K562 (cell line): Measurements from ENCODE around the gene TPK1. TPM values are rescaled to one million over a fixed set of nuclear protein-coding genes. Genes with fewer than 3 reads are reported as not detected.

Experiments
- ATAC-seq: fragments of 200-7000 bp; cut with Tn5 transposase; 3 replicates; pipeline ENCODE4 v1.9.1; 2020; ENCODE audit warnings: moderate library complexity
- BruUV-seq: library from RNA; stranded (reverse); fragments of 400-500 nt; replicated peaks from 2 replicates; lab custom pipeline; 2021; lab: Mats Ljungman, UMichigan
- CTCF ChIA-PET: fragments of 300-600 bp; formaldehyde crosslinking; extraction: SDS; loops from one replicate; lab custom pipeline; 2021; ENCODE audit warnings: low intra/inter-chr PET ratio; lab: Yijun Ruan, JAX
- POLR2A ChIA-PET: fragments of 300-600, 350-650 bp; sonication (Branson Sonifier 250); formaldehyde crosslinking; extraction: SDS; loops from one replicate; lab custom pipeline; 2021; ENCODE audit warnings: antibody characterized with exemption, inconsistent platforms; lab: Yijun Ruan, JAX
- DNase-seq, 4 experiments: peaks; one replicate each; pipeline versions ENCODE4 v3.0.0 to v3.0.0-alpha.2; 2011 to 2018; ENCODE audit warnings: low spot score in 3 of 4, mixed read lengths in 3 of 4; ENCODE audit errors: extremely low read depth in 1 of 4
- FAIRE-seq: peaks from 2 replicates; lab custom pipeline; 2011; peaks lifted over from hg19 to GRCh38; lab: Jason Lieb, UNC
- H2AFZ ChIP-seq: 2 replicates; pipeline ENCODE4 v1.6.0; 2011; ENCODE audit warnings: low read depth, low read length, control low read depth, inconsistent platforms
- H3K27ac ChIP-seq: fragments of 200-600 bp; 3 replicates; pipeline ENCODE4 v1.8.0; 2011; ENCODE audit warnings: low read depth, mild to moderate bottlenecking, control low read depth, inconsistent platforms, low read length, moderate library complexity, mixed read lengths; ENCODE audit errors: extremely low read depth
- H3K27me3 ChIP-seq, 2 experiments: fragments of 300-600 bp in 1 of 2; 2 replicates in 1 of 2; 3 replicates in 1 of 2; pipeline versions ENCODE4 v1.6.0 to v1.8.0; 2011; ENCODE audit warnings: inconsistent platforms in 2 of 2, low read length in 2 of 2, mild to moderate bottlenecking in 1 of 2, mixed read lengths in 1 of 2, moderate library complexity in 1 of 2; ENCODE audit not compliant: control insufficient read depth in 2 of 2, insufficient read depth in 2 of 2
- H3K36me3 ChIP-seq: fragments of 300-600 bp; 3 replicates; pipeline ENCODE4 v1.8.0; 2011; ENCODE audit warnings: mild to moderate bottlenecking, low read length, inconsistent platforms; ENCODE audit not compliant: control insufficient read depth, insufficient read depth
- H3K4me1 ChIP-seq, 2 experiments: fragments of 200-600 bp in 1 of 2; replicated peaks in 1 of 2; 2 replicates in 1 of 2; 3 replicates in 1 of 2; pipeline versions ENCODE4 v1.5.1 to v1.8.0; 2011; ENCODE audit warnings: inconsistent platforms in 2 of 2, low read length in 2 of 2, mild to moderate bottlenecking in 1 of 2, mixed read lengths in 1 of 2, moderate library complexity in 1 of 2; ENCODE audit not compliant: control insufficient read depth in 2 of 2, insufficient read depth in 2 of 2
- H3K4me2 ChIP-seq: 2 replicates; pipeline ENCODE4 v1.6.1; 2011; ENCODE audit warnings: low read length, control low read depth, inconsistent platforms, mixed read lengths; ENCODE audit not compliant: insufficient read depth
- H3K4me3 ChIP-seq: fragments of 200-600 bp; sonication (generic), shearing (Covaris generic); 2 replicates; pipeline ENCODE4 v1.5.1; 2016; ENCODE audit warnings: control low read depth, inconsistent platforms
- H3K79me2 ChIP-seq: fragments of 200-600 bp; 3 replicates; pipeline ENCODE4 v1.8.0; 2011; ENCODE audit warnings: low read length, inconsistent platforms; ENCODE audit not compliant: control insufficient read depth, insufficient read depth
- H3K9ac ChIP-seq, 2 experiments: 2 replicates each; pipeline versions ENCODE4 v1.6.0 to v1.6.1; 2011; ENCODE audit warnings: low read depth in 2 of 2, low read length in 2 of 2, control low read depth in 1 of 2, inconsistent platforms in 1 of 2, mild to moderate bottlenecking in 1 of 2, mixed read lengths in 1 of 2; ENCODE audit not compliant: insufficient read depth in 1 of 2
- H3K9me1 ChIP-seq: one replicate; pipeline ENCODE4 v1.6.0; 2011; ENCODE audit warnings: inconsistent platforms, mild to moderate bottlenecking, low read length, moderate library complexity; ENCODE audit not compliant: control insufficient read depth, insufficient read depth
- H3K9me3 ChIP-seq: replicated peaks from 2 replicates; pipeline ENCODE4 v1.5.1; 2011; ENCODE audit warnings: low read depth, low read length, inconsistent platforms; ENCODE audit not compliant: control insufficient read depth, insufficient read depth
- H4K20me1 ChIP-seq: replicated peaks from 2 replicates; pipeline ENCODE4 v1.6.1; 2011; ENCODE audit warnings: low read length, inconsistent platforms, mixed read lengths; ENCODE audit not compliant: control insufficient read depth, insufficient read depth
- CHD2 ChIP-seq: IDR thresholded peaks from 2 replicates; pipeline ENCODE4 v1.6.1; 2011; ENCODE audit warnings: low read depth, low read length
- MECOM ChIP-seq: fragments of 250-450 bp; sonication (Bioruptor Pico); IDR thresholded peaks from 2 replicates; pipeline ENCODE4 v1.8.0; 2022; ENCODE audit warnings: inconsistent platforms
- MYC ChIP-seq, 2 experiments: fragments of 250-450 bp in 1 of 2; sonication (Bioruptor Pico) in 1 of 2; IDR thresholded peaks; 2 replicates each; pipeline versions ENCODE4 v1.5.1 to v1.6.1; 2012 to 2021; ENCODE audit warnings: low read depth in 2 of 2, borderline replicate concordance in 1 of 2, improper control_type of control experiment in 1 of 2, low read length in 1 of 2, mild to moderate bottlenecking in 1 of 2, moderate library complexity in 1 of 2
- POU5F1 ChIP-seq: fragments of 150-350 bp; IDR thresholded peaks from 2 replicates; pipeline ENCODE4 v1.6.1; 2014; ENCODE audit warnings: borderline replicate concordance, low read length, low read depth, mild to moderate bottlenecking; ENCODE audit not compliant: partially characterized antibody
- RFX7 ChIP-seq: fragments of 250-450 bp; sonication (Bioruptor Pico); IDR thresholded peaks from 2 replicates; pipeline ENCODE4 v1.5.1; 2021; ENCODE audit warnings: mild to moderate bottlenecking
- TEAD1 ChIP-seq, 2 experiments: fragments of 450-650 bp in 1 of 2; sonication (generic) in 1 of 2; formaldehyde crosslinking; IDR thresholded peaks; 2 replicates each; pipeline versions ENCODE4 v1.4.0 to v1.8.0; 2020 to 2022; ENCODE audit warnings: mild to moderate bottlenecking in 2 of 2, missing genetic modification reagents in 1 of 2
- WGBS: fragments of 100-300 bp; shearing (Covaris generic); methylation state at CpG from one replicate; pipeline ENCODE4 v1.1.6; 2016; ENCODE audit warnings: low coverage, mixed read lengths; ENCODE audit not compliant: insufficient coverage; ENCODE audit errors: missing lambda C conversion rate; 5-methylcytosine and 5-hydroxymethylcytosine counted together
- in situ Hi-C: fragments of 300-500 bp; cut with MboI; formaldehyde crosslinking; loops from 4 replicates; pipeline ENCODE4 v1.15.0; 2018; ENCODE audit warnings: inconsistent platforms, mixed read lengths
- intact Hi-C: fragments of 100-400 bp; cut with micrococcal nuclease; formaldehyde crosslinking; loops from 2 replicates; pipeline ENCODE4 v1.14.2; 2022
- polyA plus RNA-seq, 8 experiments: library from polyadenylated mRNA; depleted of rRNA in 4 of 8; stranded (reverse) in 5 of 8; unstranded in 3 of 8; fragments of >200 nt; fragmentation: Nextera tagmentation in 2 of 8; fragmentation: Illumina TruSeq in 1 of 8; extraction: Ambion mirVana in 2 of 8; extraction: Trizol in 1 of 8; gene quantifications; 2 replicates each; pipeline versions ENCODE4 v1.2.1 to v1.2.3, GENCODE V29; 2011 to 2014; ENCODE audit warnings: inconsistent platforms in 1 of 8, missing spikeins in 1 of 8
- total RNA-seq, 7 experiments: library from RNA; depleted of rRNA in 6 of 7; stranded (reverse); fragments of >200 nt in 6 of 7; fragmentation: Illumina TruSeq in 2 of 7; extraction: Trizol in 2 of 7; gene quantifications; 2 replicates each; pipeline versions ENCODE4 v1.2.1 to v1.2.3, GENCODE V29; 2011 to 2021; ENCODE audit warnings: low replicate concordance in 1 of 7

TPK1 gene
- total and polyA plus RNA-seq, 9 of the 15 experiments (the other 6 are each of a cell fraction or from before 2014, with no cell fraction given): 5.1 to 16.2 (median 9.2) TPM

GRCh38 chr7:144659211-144659610, 176.6 kb downstream of the TPK1 start:
- no peak overlapping the region for H3K27ac ChIP-seq
- H3K4me1 ChIP-seq: no peaks in the 10 kb centered on the region
- ATAC-seq: no peak
- intact Hi-C loops: no loop called here
- BruUV-seq: no TSS peak
- H3K9me1 ChIP-seq: no peaks in the 10 kb centered on the region
- H3K9me3 ChIP-seq: no peaks in the 10 kb centered on the region
- H3K9ac ChIP-seq: no peak overlapping the region
- no peak overlapping the region for H2AFZ ChIP-seq
- H3K36me3 ChIP-seq: no peaks in the 10 kb centered on the region
- H3K79me2 ChIP-seq: no peaks in the 10 kb centered on the region
- TF ChIP-seq MECOM (no peak), RFX7 (CRISPR knock-in tag) (no peak), CHD2 (no peak), TEAD1 (CRISPR knock-in tag; IDR thresholded peaks at IDR 0.05) (no peak), POU5F1 (no peak), MYC (IDR thresholded peaks at IDR 0.05; ENCODE audit: low read depth, low read length) (no peak), MYC (CRISPR knock-in tag; IDR thresholded peaks at IDR 0.05; ENCODE audit: borderline replicate concordance, low read depth) (no peak)
- H3K27me3 ChIP-seq: no peaks in the 10 kb centered on the region
- no peak for FAIRE-seq
- H4K20me1 ChIP-seq: no peaks in the 10 kb centered on the region
- CTCF ChIA-PET: no interaction called here
- in situ Hi-C loops: no loop called here
- H3K4me2 ChIP-seq: no peak overlapping the region
- POLR2A ChIA-PET: no interaction called here
- 1% methylated on average over 9 of the region's 9 CpGs for WGBS
- no peak for DNase-seq
- H3K4me3 ChIP-seq: no peak overlapping the region
